HG02885 (cell line): ENCODE measurements around the gene MARK1.
A peak's percentile ranks its signal among the peaks of the same experiment; 100 is the strongest.

Source experiments
- ATAC-seq: cut with Tn5 transposase; IDR thresholded peaks from one replicate; pipeline ENCODE4 v1.9.1; 2021; ENCODE audit warnings: mild to moderate bottlenecking; ENCODE audit not compliant: unreplicated experiment, poor library complexity

Gene MARK1

DNA sequence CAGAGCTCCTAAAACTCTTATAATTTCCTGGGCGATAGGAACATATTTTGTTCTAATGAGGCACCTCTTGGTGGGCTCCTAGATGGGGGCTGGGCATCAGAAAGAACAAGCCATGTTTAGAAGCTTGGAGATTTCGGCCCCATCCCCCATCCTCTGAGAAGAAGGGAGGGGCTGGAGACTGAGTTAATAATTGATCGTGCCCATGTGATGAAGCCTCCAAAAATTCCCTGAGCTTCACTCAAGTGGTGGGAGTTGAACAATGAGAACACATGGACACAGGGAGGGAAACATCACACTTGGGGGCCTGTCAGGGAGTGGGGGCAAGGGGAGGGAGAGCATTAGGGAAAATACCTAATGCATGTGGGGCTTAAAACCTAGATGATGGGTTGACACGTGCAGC, 180.3 kb downstream of the MARK1 start:
- ATAC-seq: no peak

DNA sequence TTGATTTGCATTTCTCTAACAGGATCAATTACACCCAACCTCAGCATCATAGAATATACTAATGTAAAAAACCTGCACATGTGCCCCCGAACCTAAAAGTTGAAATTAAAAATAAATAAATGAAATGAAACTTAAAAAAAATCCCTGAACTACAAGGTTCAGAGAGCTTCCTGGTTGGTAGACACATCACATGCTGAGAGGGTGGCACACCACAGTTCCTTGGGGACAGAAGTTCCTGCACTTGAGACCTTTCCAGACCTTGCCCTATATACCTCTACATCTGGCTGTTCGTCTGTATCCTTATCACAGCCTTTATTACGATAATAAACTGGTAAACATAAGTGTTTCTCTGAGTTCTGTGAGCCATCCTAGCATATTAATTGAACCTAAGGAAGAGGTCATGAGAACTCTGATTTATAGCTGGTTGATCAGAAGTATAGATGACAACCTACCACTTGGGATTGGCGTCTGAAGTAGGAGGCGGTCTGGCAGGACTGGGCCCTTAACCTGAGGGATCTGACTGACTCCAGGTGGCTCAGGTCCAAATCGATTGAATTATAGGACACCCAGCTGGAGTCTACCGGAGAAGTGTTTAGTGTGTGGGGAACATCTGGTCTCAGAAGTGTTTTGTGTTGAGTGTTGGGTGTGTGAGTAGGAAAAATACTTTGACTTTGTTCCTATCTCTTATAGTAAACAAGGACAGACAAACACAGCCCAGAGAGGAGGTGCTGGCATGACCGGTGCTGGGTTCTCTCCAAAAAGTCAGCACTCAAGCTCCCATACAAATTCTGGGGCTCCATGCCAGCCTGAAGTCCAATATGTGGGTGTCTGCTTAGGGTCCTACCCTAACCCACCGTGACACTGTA, 181.2 kb downstream of the MARK1 start:
- no peak for ATAC-seq

GRCh38 chr1:220710333-220710732, 182.4 kb downstream of the MARK1 start:
- ATAC-seq: no peak

- peak; percentile 88 for ATAC-seq
Measured at GRCh38 chr1:220711056-220711809, 183.3 kb downstream of the MARK1 start.
